Esophagus muscularis mucosa (tissue), 4 donors: ENCODE data around the gene TEX2. TPM values are rescaled to one million over a fixed set of nuclear protein-coding genes. Genes with fewer than 3 reads are reported as not detected.

Source experiments
- DNase-seq: peaks from one replicate; pipeline ENCODE4 v3.0.0-alpha.2; 2017; ENCODE audit errors: extremely low spot score
- H3K27ac ChIP-seq, 4 donors: fragments of 200-600 bp; sonication (generic); replicated peaks in 1 of 4; 1 replicate in 3 of 4; 2 replicates in 1 of 4; pipeline ENCODE4 v1.5.1; 2016 to 2019; ENCODE audit warnings: mild to moderate bottlenecking in 1 of 4
- H3K27me3 ChIP-seq, 4 donors: fragments of 200-600 bp; sonication (generic); one replicate each; pipeline versions ENCODE4 v1.5.1 to v1.6.0; 2016 to 2019
- H3K36me3 ChIP-seq, 4 donors: fragments of 200-600 bp; sonication (generic); one replicate each; pipeline ENCODE4 v1.5.1; 2016 to 2019
- H3K4me1 ChIP-seq, 4 donors: fragments of 200-600 bp; sonication (generic); one replicate each; pipeline ENCODE4 v1.5.1; 2016 to 2019
- H3K4me3 ChIP-seq, 4 donors: fragments of 200-600 bp; sonication (generic); 1 replicate in 2 of 4; 2 replicates in 2 of 4; pipeline ENCODE4 v1.5.1; 2016 to 2019; ENCODE audit warnings: mild to moderate bottlenecking in 4 of 4, moderate library complexity in 1 of 4
- H3K9me3 ChIP-seq, 4 donors: fragments of 200-600 bp; sonication (generic); 1 replicate in 3 of 4; 2 replicates in 1 of 4; pipeline ENCODE4 v1.5.1; 2016 to 2019
- EP300 ChIP-seq: sonication (generic); formaldehyde crosslinking; IDR thresholded peaks from one replicate; pipeline ENCODE4 v1.6.1; 2017; ENCODE audit warnings: antibody characterized with exemption
- POLR2A ChIP-seq: fragments of 450-650 bp; IDR thresholded peaks from one replicate; pipeline ENCODE4 v1.6.1; 2017; ENCODE audit warnings: antibody characterized with exemption, moderate library complexity, mild to moderate bottlenecking, low read depth
- POLR2AphosphoS5 ChIP-seq, 2 donors: sonication (generic); formaldehyde crosslinking; IDR thresholded peaks; one replicate each; pipeline ENCODE4 v1.6.1; 2017; ENCODE audit warnings: antibody characterized with exemption in 2 of 2
- WGBS: methylation state at CpG from one replicate; pipeline ENCODE4 v1.1.5; 2018; 5-methylcytosine and 5-hydroxymethylcytosine counted together
- intact Hi-C: fragments of 100-400 bp; cut with DNase I; formaldehyde crosslinking; loops from one replicate; pipeline ENCODE4 v1.15.1; 2023
- total RNA-seq, 4 donors: library from RNA; depleted of rRNA; stranded (reverse); fragments of >200 nt; gene quantifications; one replicate each; pipeline versions ENCODE4 v1.1.0 to v1.2.1, GENCODE V29; 2016
- TF ChIP-seq, protein P1 (sequence below), 3 experiments: fragments of 200-600 bp in 2 of 3; fragments of 450-650 bp in 1 of 3; sonication (generic) in 2 of 3; IDR thresholded peaks; one replicate each; pipeline ENCODE4 v1.5.1; 2017 to 2019; ENCODE audit warnings: antibody characterized with exemption in 3 of 3, mild to moderate bottlenecking in 2 of 3, moderate library complexity in 1 of 3

Gene TEX2
- total RNA-seq, 4 donors from 2014 or later: 32.6 to 58.7 (median 46.1) TPM

DNA sequence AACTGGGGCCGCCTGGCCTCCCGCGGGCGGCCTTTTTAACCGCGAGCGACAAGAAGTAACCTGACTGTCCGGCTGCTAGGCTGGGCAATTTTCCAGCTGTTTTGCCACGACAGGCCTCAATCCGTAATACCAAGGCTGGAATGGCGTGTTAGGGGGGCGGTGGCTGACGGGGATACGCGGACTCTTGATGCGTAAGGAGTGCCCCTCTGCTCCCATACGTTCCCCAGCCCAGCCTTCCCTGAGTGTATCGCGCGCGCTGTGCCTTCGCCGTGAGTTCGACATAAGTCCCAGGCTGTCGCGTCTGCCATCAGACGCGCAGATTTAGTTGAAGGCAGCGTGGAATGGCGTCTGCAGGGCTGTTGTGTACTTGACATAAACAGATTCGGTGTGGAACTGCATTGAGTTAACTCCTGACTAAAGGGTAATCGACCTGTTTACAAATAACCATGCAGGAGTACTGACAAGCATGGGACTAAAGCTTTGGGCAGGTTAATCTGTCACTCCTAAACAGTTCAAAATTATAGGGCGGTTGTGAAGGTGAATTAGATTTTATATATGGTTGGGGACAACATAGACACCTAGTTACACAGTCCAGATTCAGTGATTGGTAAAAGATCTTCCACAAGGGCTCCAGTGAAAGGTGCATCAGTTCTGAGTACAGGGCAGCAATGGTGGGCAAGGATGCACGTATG, 116.5 kb downstream of the TEX2 start:
- intact Hi-C loops: loop anchor here (5.0 kb wide), 2 partner anchors 116 to 136 kb away; partner anchors contain the start of gene TEX2
- peaks cover 0 to 23% (median 11%) of the 10 kb centered on the region in 4 donors for H3K36me3 ChIP-seq
- DNase-seq: no peak
- TF ChIP-seq POLR2AphosphoS5 (IDR thresholded peaks at IDR 0.05): no peak
- no peak for TF ChIP-seq POLR2A
- H3K4me1 ChIP-seq: peaks cover 18 to 37% (median 24%) of the 10 kb centered on the region in 4 donors
- WGBS: 9% methylated on average over 17 of the region's 34 CpGs
- no peaks in the 10 kb centered on the region for H3K27me3 ChIP-seq
- H3K4me3 ChIP-seq: peak overlapping the region; percentile 69 to 81 (median 79)
- H3K27ac ChIP-seq: peak overlapping the region; percentile 86 to 96 (median 93)
- no peaks in the 10 kb centered on the region for H3K9me3 ChIP-seq

DNA sequence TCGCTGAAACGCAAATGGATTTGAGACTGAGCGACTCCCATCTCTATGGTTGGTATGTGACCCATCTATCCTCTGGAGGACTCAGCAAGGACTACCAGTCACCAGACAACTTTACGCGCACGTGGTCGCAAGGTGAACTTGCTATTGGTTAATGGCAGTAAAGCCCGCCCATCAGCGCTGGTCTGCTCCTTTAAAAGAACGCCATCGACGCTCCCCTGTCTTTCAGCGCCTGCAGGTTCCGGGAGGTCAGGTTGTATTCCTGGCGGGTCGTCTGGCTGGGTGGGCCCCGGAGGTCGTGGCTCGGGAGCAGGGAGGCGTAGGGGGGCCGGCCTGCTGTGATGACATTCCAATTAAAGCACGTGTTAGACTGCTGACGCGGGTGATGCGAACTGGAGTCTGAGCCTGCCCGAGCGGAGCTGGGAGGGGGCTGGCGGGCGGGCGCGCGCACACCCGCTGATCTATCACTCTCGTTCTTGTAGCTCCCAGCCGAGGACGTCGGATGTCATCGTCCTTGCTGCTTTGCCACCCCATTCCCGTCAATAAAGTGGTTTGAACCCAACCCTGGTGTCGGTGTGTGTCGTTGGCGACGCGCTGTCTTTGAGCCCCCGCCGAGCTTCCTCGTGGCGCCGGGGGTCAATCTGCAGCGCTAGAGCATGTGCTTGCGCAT, 117.2 kb downstream of the TEX2 start:
- Histone ChIP-seq H3K4me1 (peaks cover 18 to 37% (median 24%) of the 10 kb centered on the region in 4 donors), H3K27ac (peak overlapping the region; percentile 86 to 96 (median 93)), H3K27me3 (no peaks in the 10 kb centered on the region), H3K9me3 (no peaks in the 10 kb centered on the region), H3K36me3 (peaks cover 0 to 23% (median 10%) of the 10 kb centered on the region in 4 donors), H3K4me3 (peak overlapping the region; percentile 69 to 81 (median 79))
- DNase-seq: peak; percentile 100
- TF ChIP-seq EP300 (no peak), POLR2A (peak; percentile 98), POLR2AphosphoS5 (IDR thresholded peaks at IDR 0.05) (peak; percentile 99 to 100)
- intact Hi-C loops: loop anchor here (5.0 kb wide), 2 partner anchors 116 to 136 kb away; partner anchors contain the start of gene TEX2
- WGBS: 0% methylated on average over 5 of the region's 51 CpGs

DNA sequence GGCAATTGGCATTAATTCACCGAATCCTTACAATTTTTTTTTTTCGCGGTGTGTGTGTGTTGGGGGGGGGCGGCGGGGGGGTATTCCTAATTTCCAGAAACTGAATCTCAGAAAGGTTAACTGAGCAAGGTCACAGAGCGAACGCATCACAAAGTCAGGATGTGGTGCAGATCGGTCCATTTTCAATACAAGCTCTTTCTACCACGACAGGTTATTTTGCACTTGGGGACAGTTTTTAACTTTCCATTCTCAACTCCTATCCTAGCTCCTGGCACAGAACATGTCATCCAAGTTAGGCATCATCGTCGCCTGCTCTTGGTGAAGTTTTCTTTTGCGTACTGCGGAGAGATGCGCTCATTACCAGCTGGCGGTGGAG, 117.7 kb downstream of the TEX2 start:
- intact Hi-C loops: loop anchor here (5.0 kb wide), 2 partner anchors 117 to 137 kb away; partner anchors contain the start of gene TEX2
- peak overlapping the region; percentile 86 to 96 (median 93) for H3K27ac ChIP-seq
- TF ChIP-seq EP300: no peak
- TF ChIP-seq, protein P1, sequence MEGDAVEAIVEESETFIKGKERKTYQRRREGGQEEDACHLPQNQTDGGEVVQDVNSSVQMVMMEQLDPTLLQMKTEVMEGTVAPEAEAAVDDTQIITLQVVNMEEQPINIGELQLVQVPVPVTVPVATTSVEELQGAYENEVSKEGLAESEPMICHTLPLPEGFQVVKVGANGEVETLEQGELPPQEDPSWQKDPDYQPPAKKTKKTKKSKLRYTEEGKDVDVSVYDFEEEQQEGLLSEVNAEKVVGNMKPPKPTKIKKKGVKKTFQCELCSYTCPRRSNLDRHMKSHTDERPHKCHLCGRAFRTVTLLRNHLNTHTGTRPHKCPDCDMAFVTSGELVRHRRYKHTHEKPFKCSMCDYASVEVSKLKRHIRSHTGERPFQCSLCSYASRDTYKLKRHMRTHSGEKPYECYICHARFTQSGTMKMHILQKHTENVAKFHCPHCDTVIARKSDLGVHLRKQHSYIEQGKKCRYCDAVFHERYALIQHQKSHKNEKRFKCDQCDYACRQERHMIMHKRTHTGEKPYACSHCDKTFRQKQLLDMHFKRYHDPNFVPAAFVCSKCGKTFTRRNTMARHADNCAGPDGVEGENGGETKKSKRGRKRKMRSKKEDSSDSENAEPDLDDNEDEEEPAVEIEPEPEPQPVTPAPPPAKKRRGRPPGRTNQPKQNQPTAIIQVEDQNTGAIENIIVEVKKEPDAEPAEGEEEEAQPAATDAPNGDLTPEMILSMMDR (IDR thresholded peaks at IDR 0.05): peak in 1 of 3 experiments; percentile 24
- H3K36me3 ChIP-seq: peaks cover 0 to 20% (median 5%) of the 10 kb centered on the region in 4 donors
- H3K4me1 ChIP-seq: peaks cover 18 to 33% (median 24%) of the 10 kb centered on the region in 4 donors
- DNase-seq: no peak
- H3K9me3 ChIP-seq: no peaks in the 10 kb centered on the region
- H3K27me3 ChIP-seq: no peaks in the 10 kb centered on the region
- WGBS: 0% methylated on average over 15 of the region's 15 CpGs
- H3K4me3 ChIP-seq: peak overlapping the region; percentile 69 to 81 (median 79)

DNA sequence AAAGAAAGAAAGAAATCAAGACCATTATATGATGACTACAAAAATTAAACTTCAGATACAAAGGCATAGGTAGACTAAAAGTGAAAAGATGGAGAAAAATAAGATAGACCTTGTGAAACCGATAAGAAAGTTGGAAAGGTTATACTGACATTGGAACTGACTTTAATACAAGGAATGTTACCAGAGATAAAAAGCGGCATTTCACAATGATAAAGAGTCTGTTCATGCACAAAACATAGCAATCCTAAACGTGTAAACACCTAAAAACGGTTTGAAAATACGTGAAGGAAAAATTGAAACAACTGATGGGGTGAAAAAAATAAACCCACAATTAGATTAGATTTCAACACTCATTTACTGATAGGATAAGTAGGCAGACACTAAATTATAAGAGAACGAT, 123.5 kb downstream of the TEX2 start:
- TF ChIP-seq, protein P1 (IDR thresholded peaks at IDR 0.05): no peak
- TF ChIP-seq POLR2A (no peak), POLR2AphosphoS5 (IDR thresholded peaks at IDR 0.05) (no peak), EP300 (no peak)
- no peaks in the 10 kb centered on the region for H3K9me3 ChIP-seq
- no peak overlapping the region for H3K4me3 ChIP-seq
- DNase-seq: no peak
- H3K27me3 ChIP-seq: no peaks in the 10 kb centered on the region
- peaks cover 0 to under 1% (median 0%) of the 10 kb centered on the region in 4 donors for H3K4me1 ChIP-seq
- WGBS: 86% methylated on average over 6 of the region's 6 CpGs
- intact Hi-C loops: loop anchor here (10.0 kb wide), 1 partner anchor 225 kb away; the partner anchor contains the start of genes CSHL1 and GH1
- H3K36me3 ChIP-seq: no peaks in the 10 kb centered on the region
- H3K27ac ChIP-seq: no peak overlapping the region

DNA sequence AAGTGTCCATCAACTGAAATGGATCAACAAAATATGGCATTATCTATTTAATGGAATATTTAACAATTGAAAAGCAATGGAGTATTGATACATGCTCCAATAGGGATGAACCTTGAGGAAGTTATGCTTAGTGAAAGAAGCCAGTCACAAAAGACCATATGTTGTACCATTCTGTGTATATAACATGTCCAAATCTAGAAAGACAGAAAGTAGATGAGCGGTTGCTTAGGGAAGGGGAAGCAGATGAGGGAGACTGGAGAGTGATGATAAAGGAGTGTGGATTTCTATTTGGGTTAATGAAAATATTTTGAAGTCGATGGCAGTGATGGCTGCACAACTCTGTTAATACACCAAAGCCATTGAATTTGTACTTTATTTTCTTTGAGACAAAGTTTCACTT, 124.6 kb downstream of the TEX2 start:
- no peaks in the 10 kb centered on the region for H3K27me3 ChIP-seq
- H3K9me3 ChIP-seq: no peaks in the 10 kb centered on the region
- WGBS: 76% methylated on average over 2 of the region's 2 CpGs
- TF ChIP-seq EP300: no peak
- TF ChIP-seq POLR2AphosphoS5 (IDR thresholded peaks at IDR 0.05): no peak
- TF ChIP-seq POLR2A: no peak
- TF ChIP-seq, protein P1 (IDR thresholded peaks at IDR 0.05): no peak
- no peak overlapping the region for H3K4me3 ChIP-seq
- no peaks in the 10 kb centered on the region for H3K4me1 ChIP-seq
- no peak overlapping the region for H3K27ac ChIP-seq
- intact Hi-C loops: loop anchor here (10.0 kb wide), 1 partner anchor 224 kb away; the partner anchor contains the start of genes CSHL1 and GH1
- no peak for DNase-seq
- H3K36me3 ChIP-seq: no peaks in the 10 kb centered on the region
